OCI-LY7 (cell line): ENCODE results near the gene CTNNA1.

Source experiments
- CTCF ChIP-seq: fragments of 200-600 bp; sonication (generic); conservative IDR thresholded peaks from 2 replicates; pipeline ENCODE4 v1.5.1; 2014; ENCODE audit warnings: mild to moderate bottlenecking, antibody characterized with exemption, low read length, moderate library complexity, mixed read lengths
- EZH2phosphoT487 ChIP-seq: fragments of 200-600 bp; sonication (generic); IDR thresholded peaks from 2 replicates; pipeline ENCODE4 v1.6.1; 2018; ENCODE audit warnings: low read depth, borderline replicate concordance, mild to moderate bottlenecking, mixed run types, antibody characterized with exemption, low read length, moderate library complexity, mixed read lengths

GRCh38 chr5:138833080-138833479, 79.9 kb downstream of the CTNNA1 start:
- TF ChIP-seq CTCF (no peak), EZH2phosphoT487 (no peak)
